SH-SY5Y (cell line): ENCODE data around the gene MFGE8.

Experiments used
- GATA2 ChIP-seq: IDR thresholded peaks from 2 replicates; pipeline ENCODE4 v1.6.1; 2011; ENCODE audit warnings: mild to moderate bottlenecking, low read depth, low read length
- GATA3 ChIP-seq: IDR thresholded peaks from 2 replicates; pipeline ENCODE4 v1.6.1; 2011; ENCODE audit warnings: low read depth, mild to moderate bottlenecking, low read length, moderate library complexity

The MFGE8 gene, protein sequence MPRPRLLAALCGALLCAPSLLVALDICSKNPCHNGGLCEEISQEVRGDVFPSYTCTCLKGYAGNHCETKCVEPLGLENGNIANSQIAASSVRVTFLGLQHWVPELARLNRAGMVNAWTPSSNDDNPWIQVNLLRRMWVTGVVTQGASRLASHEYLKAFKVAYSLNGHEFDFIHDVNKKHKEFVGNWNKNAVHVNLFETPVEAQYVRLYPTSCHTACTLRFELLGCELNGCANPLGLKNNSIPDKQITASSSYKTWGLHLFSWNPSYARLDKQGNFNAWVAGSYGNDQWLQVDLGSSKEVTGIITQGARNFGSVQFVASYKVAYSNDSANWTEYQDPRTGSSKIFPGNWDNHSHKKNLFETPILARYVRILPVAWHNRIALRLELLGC

DNA sequence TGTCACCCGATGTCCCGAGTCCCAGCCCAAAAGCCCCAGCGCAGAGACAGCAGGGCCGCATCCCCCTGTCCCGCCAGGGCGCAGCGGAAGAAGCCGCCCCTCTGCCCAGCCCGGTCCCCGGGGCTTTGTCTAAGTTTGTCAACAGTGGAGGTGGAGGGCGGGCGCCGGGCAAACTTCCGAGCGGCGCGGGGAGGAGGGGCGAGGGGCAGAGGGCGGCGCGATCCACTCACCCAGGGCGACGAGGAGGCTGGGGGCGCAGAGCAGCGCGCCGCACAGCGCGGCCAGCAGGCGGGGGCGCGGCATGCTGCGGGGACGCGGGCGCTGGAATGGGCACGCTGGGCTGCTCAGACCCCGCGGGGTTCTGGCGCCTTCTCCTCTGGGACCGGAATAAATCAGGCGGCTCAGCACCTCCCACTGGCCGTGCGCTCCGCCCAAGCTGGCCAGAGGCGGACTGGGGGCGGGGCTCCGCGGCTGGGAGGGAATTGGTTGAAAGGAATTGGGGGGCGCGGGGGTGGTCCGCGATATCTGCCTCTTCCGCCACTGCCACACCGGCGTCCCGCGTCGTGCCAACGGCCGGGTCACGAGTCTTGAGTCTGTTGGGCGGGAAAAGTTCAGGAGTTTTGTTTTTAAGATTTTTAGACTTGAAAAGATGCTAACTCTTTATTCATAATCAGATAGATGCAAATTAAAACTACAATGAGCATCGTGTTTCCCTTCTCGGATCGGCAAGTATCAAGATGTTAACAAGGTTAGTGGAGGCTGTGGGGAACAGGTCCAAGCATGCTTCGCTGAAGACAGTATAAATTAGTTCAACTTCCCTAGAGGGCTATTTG is at the start of gene MFGE8:
Gene MFGE8 (minus strand): TSS at position 363 of the 833 bp plus-strand sequence. CDS start 60 bp downstream, at position 303.
- TF ChIP-seq GATA2: no peak
- no peak for TF ChIP-seq GATA3

DNA sequence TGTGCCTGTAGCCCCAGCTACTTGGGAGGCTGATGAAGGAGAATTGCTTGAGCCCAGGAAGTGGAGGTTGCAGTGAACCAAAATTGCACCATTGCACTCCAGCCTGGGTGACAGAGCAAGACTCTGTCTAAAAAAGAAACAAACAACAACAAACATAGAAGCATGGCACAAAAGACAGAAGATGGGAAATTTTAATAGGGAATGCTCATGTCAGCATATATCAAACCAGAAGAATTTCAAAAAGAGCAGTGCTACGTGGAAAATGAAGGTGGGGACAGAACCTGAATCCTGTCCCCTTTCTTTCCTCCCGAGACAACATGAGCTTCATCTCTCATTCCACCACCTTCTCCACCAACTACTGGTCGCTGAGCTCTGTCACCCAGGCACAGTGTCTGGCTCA is 46.3 kb upstream of the MFGE8 start:
- TF ChIP-seq GATA2 (no peak), GATA3 (no peak)

GRCh38 chr15:88956906-88957305 is 43.7 kb upstream of the MFGE8 start:
- TF ChIP-seq GATA2 (no peak), GATA3 (no peak)

DNA sequence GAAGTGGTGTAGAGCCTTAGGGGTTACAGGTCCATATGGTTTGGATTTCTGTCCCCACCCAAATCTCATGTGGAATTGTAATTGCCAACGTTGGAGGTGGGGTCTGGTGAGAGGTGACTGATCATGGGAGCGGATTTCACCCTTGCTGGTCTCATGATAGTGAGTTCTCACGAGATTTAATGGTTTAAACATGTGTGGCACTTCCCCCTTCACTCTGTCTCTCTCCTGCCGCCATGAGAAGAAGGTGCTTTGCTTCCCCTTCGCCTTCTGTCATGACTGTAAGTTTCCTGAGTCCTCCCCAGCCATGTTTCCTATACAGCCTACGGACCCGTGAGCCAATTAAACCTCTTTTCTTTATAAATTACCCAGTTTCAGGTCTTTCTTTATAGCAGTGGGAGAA is 43.1 kb upstream of the MFGE8 start:
- TF ChIP-seq GATA3: no peak
- TF ChIP-seq GATA2: no peak

GRCh38 chr15:88954431-88955277 is 41.5 kb upstream of the MFGE8 start:
- no peak for TF ChIP-seq GATA3
- no peak for TF ChIP-seq GATA2

DNA sequence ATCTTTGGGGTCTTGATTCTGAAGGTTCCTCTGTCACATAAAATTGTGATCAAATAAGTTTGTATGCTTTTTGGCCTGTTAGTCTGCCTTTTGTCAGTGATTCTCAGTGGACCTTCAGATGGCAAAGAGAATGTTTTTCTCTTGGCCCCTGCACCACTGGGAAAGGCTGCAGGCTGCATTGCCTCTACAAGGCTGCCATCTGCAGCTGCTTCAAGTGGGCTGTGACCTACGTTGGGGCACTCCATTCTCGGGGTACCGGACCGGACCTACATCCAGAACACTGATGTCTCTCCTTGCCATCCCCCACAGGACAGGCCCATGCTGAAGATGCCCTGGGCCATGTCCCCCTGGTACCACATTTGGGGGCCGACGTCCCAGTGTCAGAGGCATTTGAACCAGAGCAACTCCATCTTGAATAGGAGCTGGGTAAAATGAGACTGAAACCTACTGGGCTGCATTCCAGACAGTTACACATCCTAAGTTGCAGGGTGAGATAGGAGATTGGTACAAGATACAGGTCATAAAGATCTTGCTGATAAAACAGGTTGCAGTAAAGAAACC is 37.5 kb upstream of the MFGE8 start:
- no peak for TF ChIP-seq GATA3
- no peak for TF ChIP-seq GATA2

DNA sequence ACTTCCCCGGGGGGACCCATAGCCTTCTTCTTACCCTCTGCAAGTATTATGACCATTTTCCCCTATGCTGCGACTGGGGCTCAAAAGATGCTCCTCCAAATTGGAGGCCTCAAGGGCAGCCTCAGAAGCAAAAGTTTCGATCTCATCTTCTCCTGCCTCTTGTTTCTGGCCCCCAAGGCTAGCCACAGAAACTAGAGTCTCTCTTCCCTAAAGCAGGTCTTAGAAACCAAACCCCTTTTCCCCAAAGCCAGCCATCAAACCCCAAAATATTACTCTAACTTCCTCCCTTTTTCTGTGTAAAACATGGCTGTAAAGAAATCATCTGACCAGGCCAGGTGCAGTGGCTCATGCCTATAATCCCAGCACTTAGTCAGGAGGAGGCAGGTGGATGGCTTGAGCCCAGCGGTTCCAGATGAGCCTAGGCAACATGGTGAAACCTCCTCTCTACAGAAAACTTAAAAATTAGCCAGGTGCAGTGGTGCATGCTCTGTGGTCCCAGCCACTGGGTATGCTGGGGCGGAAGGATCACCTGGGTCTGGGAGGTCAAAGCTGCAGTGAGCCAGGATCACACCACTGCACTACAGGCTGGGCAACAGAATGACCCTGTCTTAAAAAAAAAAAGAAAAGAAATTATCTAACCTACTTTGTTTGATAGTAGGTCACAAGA is 36.7 kb upstream of the MFGE8 start:
- TF ChIP-seq GATA2 (no peak), GATA3 (no peak)

- TF ChIP-seq GATA3 (no peak), GATA2 (no peak)
Observed at GRCh38 chr15:88940110-88940675, 27.0 kb upstream of the MFGE8 start.

GRCh38 chr15:88939486-88939806 is 26.3 kb upstream of the MFGE8 start:
- TF ChIP-seq GATA3 (no peak), GATA2 (no peak)

GRCh38 chr15:88938802-88939485 is 25.8 kb upstream of the MFGE8 start:
- TF ChIP-seq GATA2 (no peak), GATA3 (no peak)

DNA sequence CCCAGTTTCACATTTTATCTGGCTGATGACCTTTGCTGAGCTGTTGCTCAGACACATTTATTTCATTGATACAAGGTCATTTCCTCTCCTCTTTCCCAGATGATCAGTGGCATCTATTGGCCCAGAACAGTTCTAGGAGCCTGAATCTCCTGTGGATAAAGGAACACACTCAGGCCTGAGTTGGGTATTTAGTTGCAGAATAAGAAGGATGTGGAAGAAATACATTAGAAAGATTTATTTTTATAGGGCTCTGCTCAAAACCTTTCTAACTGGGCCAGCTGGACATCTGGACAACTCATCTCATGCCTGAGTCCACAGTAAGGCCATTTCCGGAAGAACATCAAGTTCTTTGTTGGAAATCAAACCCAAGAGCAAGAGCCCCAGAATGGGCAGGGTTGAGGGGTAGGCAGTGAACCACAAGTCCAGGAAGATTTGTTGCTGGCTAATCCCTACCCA is 19.7 kb upstream of the MFGE8 start:
- TF ChIP-seq GATA2: no peak
- no peak for TF ChIP-seq GATA3

GRCh38 chr15:88932271-88932874 is 19.2 kb upstream of the MFGE8 start:
- TF ChIP-seq GATA2 (no peak), GATA3 (no peak)
